Skin of body (tissue), 2 donors: ENCODE measurements around the gene CTCFL. TPM values are rescaled to one million over a fixed set of nuclear protein-coding genes. Genes with fewer than 3 reads are reported as not detected.
"Not testable (repeated sequence)": the region's sequence is repeated elsewhere in the genome, so short reads cannot be mapped to it uniquely, and the experiment has no call there.

Experiments used
- DNase-seq: peaks from one replicate; lab custom pipeline; 2025; lab: John Stamatoyannopoulos, UW
- total RNA-seq: library from RNA; depleted of rRNA; stranded (reverse); fragments of >200 nt; gene quantifications from one replicate; pipeline ENCODE4 v1.2.3, GENCODE V29; 2014

Gene CTCFL
- total RNA-seq, 1 donor from 2014 or later, result 0.10 TPM

GRCh38 chr20:57536771-57537724, 12.1 kb upstream of the CTCFL start:
- no peak for DNase-seq

GRCh38 chr20:57536120-57536708, 11.3 kb upstream of the CTCFL start:
- no peak for DNase-seq

GRCh38 chr20:57535297-57535696, 10.4 kb upstream of the CTCFL start:
- DNase-seq, result no peak

- DNase-seq, result no peak
Observed at GRCh38 chr20:57532104-57532503, 7.2 kb upstream of the CTCFL start.

GRCh38 chr20:57530327-57530981, 5.5 kb upstream of the CTCFL start:
- no peak for DNase-seq

- DNase-seq, result no peak
Observed at GRCh38 chr20:57529810-57530209, 4.9 kb upstream of the CTCFL start.

- DNase-seq, result no peak
Observed at GRCh38 chr20:57529160-57529585, 4.2 kb upstream of the CTCFL start.

- DNase-seq, result no peak
Observed at GRCh38 chr20:57528148-57528547, 3.2 kb upstream of the CTCFL start.

GRCh38 chr20:57527728-57528127, 2.8 kb upstream of the CTCFL start:
- DNase-seq, result no peak

- no peak for DNase-seq
Observed at GRCh38 chr20:57526885-57527460, 2.0 kb upstream of the CTCFL start.

- no peak for DNase-seq
Observed at GRCh38 chr20:57526087-57526884, 1.3 kb upstream of the CTCFL start.

- DNase-seq, result no peak
Observed at GRCh38 chr20:57525328-57526086, 567 bp upstream of the CTCFL start.

- no peak for DNase-seq
Observed at GRCh38 chr20:57523782-57524181, 1.2 kb downstream of the CTCFL start.

GRCh38 chr20:57522380-57523140, 2.4 kb downstream of the CTCFL start:
- no peak for DNase-seq

GRCh38 chr20:57517904-57518303, 7.0 kb downstream of the CTCFL start:
- no peak for DNase-seq

GRCh38 chr20:57514273-57514751, 10.6 kb downstream of the CTCFL start:
- peak; percentile 57 for DNase-seq

GRCh38 chr20:57513199-57513598, 11.7 kb downstream of the CTCFL start:
- DNase-seq, result no peak

GRCh38 chr20:57512432-57512831, 12.5 kb downstream of the CTCFL start:
- DNase-seq, result no peak

- DNase-seq, result not testable (repeated sequence)
Observed at GRCh38 chr20:57511709-57512108, 13.2 kb downstream of the CTCFL start.
